Umbilical cord (tissue), 2 donors: ENCODE measurements around the gene ZBTB42. TPM values are rescaled to one million over a fixed set of nuclear protein-coding genes. Genes with fewer than 3 reads are reported as not detected.

Experiments used
- DNase-seq: peaks from one replicate; pipeline ENCODE4 v3.0.0-alpha.2; 2015; ENCODE audit warnings: low spot score
- total RNA-seq: library from RNA; depleted of rRNA; stranded (reverse); fragments of >200 nt; gene quantifications from one replicate; pipeline ENCODE4 v1.2.3, GENCODE V29; 2014; ENCODE audit warnings: low replicate concordance; ENCODE audit not compliant: insufficient read depth

Gene ZBTB42
- total RNA-seq, 1 donor from 2014 or later = 3.9 TPM

- no peak for DNase-seq
These were observed 6.3 kb upstream of the ZBTB42 start for GRCh38 chr14:104794631-104794992.

GRCh38 chr14:104794993-104795780 is 5.7 kb upstream of the ZBTB42 start, which contains the start of gene AKT1:
Gene AKT1, minus strand, starts transcription at chr14:104795748. Its CDS starts 3,105 bp downstream, at chr14:104792643.
- DNase-seq = no peak

GRCh38 chr14:104795781-104796686 is 4.9 kb upstream of the ZBTB42 start:
- DNase-seq = peak; percentile 62

GRCh38 chr14:104796687-104797081 is 4.2 kb upstream of the ZBTB42 start:
- no peak for DNase-seq

GRCh38 chr14:104797115-104798044 is 3.5 kb upstream of the ZBTB42 start:
- DNase-seq = peak; percentile 48

- no peak for DNase-seq
These were observed 2.3 kb upstream of the ZBTB42 start for GRCh38 chr14:104798300-104799243.

GRCh38 chr14:104799244-104800014 is 1.5 kb upstream of the ZBTB42 start:
- DNase-seq = peak; percentile 84

- DNase-seq = peak; percentile 90
These were observed 708 bp upstream of the ZBTB42 start for GRCh38 chr14:104800015-104800770.

- no peak for DNase-seq
These were observed 856 bp downstream of the ZBTB42 start for GRCh38 chr14:104801520-104802393.

- no peak for DNase-seq
These were observed 1.7 kb downstream of the ZBTB42 start for GRCh38 chr14:104802394-104803184.

- no peak for DNase-seq
These were observed 2.5 kb downstream of the ZBTB42 start for GRCh38 chr14:104803280-104803911.

- DNase-seq = no peak
These were observed 3.1 kb downstream of the ZBTB42 start for GRCh38 chr14:104803912-104804410.

GRCh38 chr14:104804481-104805325 is 3.8 kb downstream of the ZBTB42 start:
- DNase-seq = no peak

GRCh38 chr14:104805326-104805678 is 4.4 kb downstream of the ZBTB42 start:
- peak; percentile 73 for DNase-seq

- DNase-seq = no peak
These were observed 5.2 kb downstream of the ZBTB42 start for GRCh38 chr14:104805941-104806624.
